Medulla oblongata (tissue), 1 donor: ENCODE results near the gene ATXN3L.

Experiments
- DNase-seq: peaks from one replicate; pipeline ENCODE4 v3.0.0-alpha.2; 2015; ENCODE audit errors: extremely low spot score

Gene ATXN3L

GRCh38 chrX:13268874-13269273 is 51.0 kb downstream of the ATXN3L start:
- no peak for DNase-seq
